Vagina (tissue), 2 donors: ENCODE results near the gene TMEM243.
"Not testable (repeated sequence)": the region's sequence is repeated elsewhere in the genome, so short reads cannot be mapped to it uniquely, and the experiment has no call there.

Experiments used
- CTCF ChIP-seq, 3 experiments: fragments of 450-650 bp in 2 of 3; fragments of 200-600 bp in 1 of 3; sonication (generic) in 1 of 3; IDR thresholded peaks; one replicate each; pipeline ENCODE4 v1.5.1; 2017 to 2019; ENCODE audit warnings: antibody characterized with exemption in 3 of 3, mild to moderate bottlenecking in 2 of 3, moderate library complexity in 2 of 3
- POLR2A ChIP-seq, 2 donors: fragments of 450-650 bp; IDR thresholded peaks; one replicate each; pipeline ENCODE4 v1.6.1; 2017; ENCODE audit warnings: antibody characterized with exemption in 2 of 2, mild to moderate bottlenecking in 2 of 2, moderate library complexity in 2 of 2
- POLR2AphosphoS5 ChIP-seq, 2 donors: sonication (generic); formaldehyde crosslinking; IDR thresholded peaks; one replicate each; pipeline ENCODE4 v1.9.0; 2017; ENCODE audit warnings: antibody characterized with exemption in 2 of 2, mild to moderate bottlenecking in 2 of 2, low read depth in 1 of 2; ENCODE audit not compliant: insufficient read depth in 1 of 2

DNA sequence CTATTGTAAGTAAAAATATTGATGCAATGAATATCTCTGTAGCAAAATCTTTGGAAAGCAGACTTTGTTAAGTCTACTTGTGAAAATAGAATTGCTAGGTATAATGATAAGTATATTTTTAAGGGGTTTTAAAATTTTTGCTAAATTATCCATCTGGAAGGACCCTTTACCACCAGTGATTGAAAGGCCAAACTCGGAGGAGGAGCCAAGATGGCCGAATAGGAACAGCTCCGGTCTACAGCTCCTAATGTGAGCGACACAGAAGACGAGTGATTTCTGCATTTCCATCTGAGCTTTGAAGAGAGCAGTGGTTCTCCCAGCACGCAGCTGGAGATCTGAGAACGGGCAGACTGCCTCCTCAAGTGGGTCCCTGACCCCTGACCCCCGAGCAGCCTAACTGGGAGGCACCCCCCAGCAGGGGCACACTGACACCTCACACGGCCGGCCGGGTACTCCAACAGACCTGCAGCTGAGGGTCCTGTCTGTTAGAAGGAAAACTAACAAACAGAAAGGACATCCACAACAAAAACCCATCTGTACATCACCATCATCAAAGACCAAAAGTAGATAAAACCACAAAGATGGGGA, 19.0 kb upstream of the TMEM243 start:
- not testable (repeated sequence) for TF ChIP-seq CTCF (IDR thresholded peaks at IDR 0.05); POLR2A (IDR thresholded peaks at IDR 0.05); POLR2AphosphoS5 (IDR thresholded peaks at IDR 0.05; ENCODE audit: insufficient read depth in 1 of 2, low read depth in 1 of 2)
